ENCODE results near the gene EFCAB10. TPM values are rescaled to one million over a fixed set of nuclear protein-coding genes. Genes with fewer than 3 reads are reported as not detected.
A peak's percentile ranks its signal among the peaks of the same experiment; 100 is the strongest.
"Not testable (repeated sequence)": the region's sequence is repeated elsewhere in the genome, so short reads cannot be mapped to it uniquely, and the experiment has no call there.

EFCAB10 gene
- total and polyA plus RNA-seq, 2 donors = not detected

DNA sequence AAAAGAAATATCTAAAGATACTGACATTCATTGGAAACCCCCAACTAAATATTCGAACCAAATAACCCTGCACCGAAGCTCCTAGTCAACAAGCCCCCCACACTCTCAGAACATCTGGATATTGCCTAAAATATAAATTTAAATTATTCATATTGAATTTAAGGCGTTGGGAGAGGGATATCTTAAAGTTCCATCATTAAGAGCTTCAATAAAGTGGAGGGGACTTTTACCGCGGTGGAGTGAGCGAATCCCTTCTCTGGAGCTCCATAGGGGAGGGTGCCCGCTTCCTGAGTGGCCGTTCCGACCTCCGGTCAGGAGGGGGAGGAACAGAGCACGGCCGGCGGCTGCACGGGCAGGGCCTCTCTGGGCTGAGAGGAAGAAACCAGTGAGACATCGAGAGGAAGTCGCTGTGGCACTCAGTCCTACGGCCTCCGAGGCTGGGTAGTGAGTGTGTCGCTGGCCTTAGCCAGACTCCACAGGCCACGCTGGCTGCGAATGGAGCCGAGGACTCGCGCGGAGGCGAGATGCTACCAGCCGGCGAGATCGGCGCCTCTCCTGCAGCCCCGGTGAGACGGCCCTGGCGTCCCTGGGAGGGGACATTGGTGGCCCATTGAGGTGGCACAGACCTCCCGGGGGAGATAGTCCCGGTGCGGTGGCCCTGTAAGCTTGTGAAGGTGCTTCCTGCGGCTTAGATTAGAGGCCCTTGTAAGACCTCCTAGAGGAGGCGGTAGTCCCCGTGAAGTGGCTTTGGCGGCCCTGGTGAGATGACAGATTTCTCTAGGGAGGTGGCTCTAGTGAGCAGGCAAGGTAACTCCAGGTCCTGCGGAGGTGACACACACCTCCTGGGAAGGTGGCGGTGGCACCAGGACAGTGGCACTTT is 49.3 kb downstream of the EFCAB10 start, which contains the start of gene RINT1:
Gene RINT1 (plus strand): TSS at position 410 of the 880 bp plus-strand sequence. CDS start 115 bp downstream, at position 525.
- Histone ChIP-seq H3K27ac (ENCODE audit: low read depth) (peak within 1 kb of the TSS; percentile 79), H3K4me3 (ENCODE audit: low read depth, low read length) (peak within 1 kb of the TSS; percentile 84), H3K4me1 (ENCODE audit: insufficient read depth) (peaks cover 2% of the 10 kb centered on the region), H3K36me3 (ENCODE audit: insufficient read depth) (no peaks in the 10 kb centered on the region)
- DNase-seq (ENCODE audit: extremely low spot score) = peak; percentile 77
- 2% methylated on average over 42 of the region's 42 CpGs for WGBS

GRCh38 chr7:105530546-105530945 is 50.7 kb downstream of the EFCAB10 start:
- Histone ChIP-seq H3K4me3 (ENCODE audit: low read depth, low read length) (no peak overlapping the region), H3K27ac (ENCODE audit: low read depth) (no peak overlapping the region), H3K36me3 (ENCODE audit: insufficient read depth) (no peaks in the 10 kb centered on the region), H3K4me1 (ENCODE audit: insufficient read depth) (peaks cover 2% of the 10 kb centered on the region)
- DNase-seq (ENCODE audit: extremely low spot score) = no peak
- 95% methylated on average over 20 of the region's 20 CpGs for WGBS

DNA sequence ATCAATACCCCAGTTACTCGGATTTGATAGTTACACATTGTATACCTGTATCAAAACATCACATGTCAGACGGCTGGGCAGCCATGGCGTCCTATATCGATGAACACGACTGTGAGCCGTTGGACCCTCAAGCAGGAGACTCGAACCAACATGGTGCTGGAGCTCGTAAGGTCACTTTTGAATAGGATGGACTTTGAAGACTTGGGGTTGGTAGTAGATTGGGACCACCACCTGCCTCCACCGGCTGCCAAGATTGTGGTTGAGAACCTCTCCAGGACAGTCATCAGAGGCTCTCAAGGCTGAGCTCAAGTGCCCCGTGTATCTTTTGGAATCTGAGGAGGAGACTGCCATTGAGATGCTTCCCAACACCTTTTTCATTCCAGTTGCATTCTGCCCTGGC is 51.2 kb downstream of the EFCAB10 start:
- WGBS = 93% methylated on average over 10 of the region's 10 CpGs
- Histone ChIP-seq H3K4me1 (ENCODE audit: insufficient read depth) (peaks cover 2% of the 10 kb centered on the region), H3K36me3 (ENCODE audit: insufficient read depth) (no peaks in the 10 kb centered on the region), H3K4me3 (ENCODE audit: low read depth, low read length) (no peak overlapping the region), H3K27ac (ENCODE audit: low read depth) (no peak overlapping the region)
- no peak for DNase-seq (ENCODE audit: extremely low spot score)

GRCh38 chr7:105527737-105528136 is 53.6 kb downstream of the EFCAB10 start:
- not testable (repeated sequence) for H3K27ac ChIP-seq (ENCODE audit: low read depth); H3K4me3 ChIP-seq (ENCODE audit: low read depth, low read length); H3K4me1 ChIP-seq (ENCODE audit: insufficient read depth); DNase-seq (ENCODE audit: extremely low spot score); H3K36me3 ChIP-seq (ENCODE audit: insufficient read depth)
- 98% methylated on average over 5 of the region's 5 CpGs for WGBS

DNA sequence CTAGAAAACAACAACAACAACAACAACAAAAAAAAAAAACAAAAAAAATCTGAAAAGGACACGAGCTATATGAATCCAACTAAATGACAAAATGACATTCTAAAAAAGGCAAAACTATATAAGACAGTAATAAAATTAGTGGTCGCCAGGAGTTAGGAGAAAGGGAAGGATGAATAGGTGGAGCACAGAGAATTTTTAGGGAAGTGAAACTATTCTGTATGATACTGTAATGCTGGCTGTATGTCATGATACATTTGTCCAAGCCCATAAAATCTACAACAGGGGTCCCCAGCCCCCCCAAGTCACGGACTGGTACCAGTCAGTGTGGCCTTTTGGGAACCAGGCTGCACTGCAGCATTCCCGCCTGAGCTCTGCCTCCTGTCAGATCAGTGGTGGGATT is 56.5 kb downstream of the EFCAB10 start:
- no peak overlapping the region for H3K27ac ChIP-seq (ENCODE audit: low read depth)
- WGBS = 86% methylated on average over 4 of the region's 4 CpGs
- H3K36me3 ChIP-seq (ENCODE audit: insufficient read depth) = no peaks in the 10 kb centered on the region
- no peaks in the 10 kb centered on the region for H3K4me1 ChIP-seq (ENCODE audit: insufficient read depth)
- H3K4me3 ChIP-seq (ENCODE audit: low read depth, low read length) = no peak overlapping the region
- no peak for DNase-seq (ENCODE audit: extremely low spot score)

GRCh38 chr7:105524423-105524822 is 56.9 kb downstream of the EFCAB10 start:
- not testable (repeated sequence) for DNase-seq (ENCODE audit: extremely low spot score)

GRCh38 chr7:105521717-105522463 is 59.4 kb downstream of the EFCAB10 start, which contains the start of gene PUS7:
TSS of gene PUS7 (minus strand) at chr7:105522271. CDS start at chr7:105508512, 13,759 bp downstream.
- under 1% methylated on average over 96 of the region's 96 CpGs for WGBS

More at GRCh38 chr7:105524423-105524822, 56.9 kb downstream of the EFCAB10 start:
- H3K27ac ChIP-seq (ENCODE audit: low read depth); H3K4me1 ChIP-seq (ENCODE audit: insufficient read depth); H3K4me3 ChIP-seq (ENCODE audit: low read depth, low read length); H3K36me3 ChIP-seq (ENCODE audit: insufficient read depth): not testable (repeated sequence)
- 95% methylated on average over 11 of the region's 11 CpGs for WGBS

DNA sequence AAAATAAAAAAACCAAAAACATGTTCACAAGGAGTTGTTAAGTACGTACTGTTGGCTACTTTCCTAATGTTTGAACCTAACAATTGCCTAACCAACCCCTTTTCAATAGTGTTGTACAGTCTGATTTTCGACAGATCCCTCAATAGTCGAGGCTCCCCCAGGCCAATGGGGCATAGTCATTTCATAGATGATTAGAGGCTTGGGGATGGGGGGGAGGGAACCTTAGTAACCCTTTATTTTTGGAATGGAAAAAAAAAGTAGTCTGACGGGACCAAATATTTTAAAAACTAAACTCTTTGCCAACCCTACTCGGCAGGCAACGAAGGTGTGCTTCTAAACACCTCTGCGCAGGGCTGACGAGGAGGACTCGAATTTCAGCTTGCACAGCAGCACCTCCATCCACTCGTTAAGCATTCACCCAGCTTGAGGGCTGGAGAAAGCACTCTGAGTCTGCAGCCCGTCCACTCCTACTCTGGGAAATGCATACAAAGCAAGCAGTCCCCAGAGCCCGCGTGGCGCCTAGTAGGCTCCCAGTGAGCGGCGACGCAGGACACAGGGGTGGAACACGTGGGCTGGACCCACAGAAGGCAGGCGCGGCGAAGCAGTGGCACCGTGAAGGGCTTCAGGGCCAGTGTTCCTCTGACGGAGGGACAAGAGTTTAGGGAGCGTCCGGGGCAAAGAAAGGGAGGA is 60.1 kb downstream of the EFCAB10 start:
- H3K36me3 ChIP-seq (ENCODE audit: insufficient read depth) = no peaks in the 10 kb centered on the region
- H3K27ac ChIP-seq (ENCODE audit: low read depth) = peak overlapping the region; percentile 53
- no peaks in the 10 kb centered on the region for H3K4me1 ChIP-seq (ENCODE audit: insufficient read depth)
- DNase-seq (ENCODE audit: extremely low spot score) = no peak
- 6% methylated on average over 25 of the region's 25 CpGs for WGBS
- peak overlapping the region; percentile 75 for H3K4me3 ChIP-seq (ENCODE audit: low read depth, low read length)

More at GRCh38 chr7:105521717-105522463, 59.4 kb downstream of the EFCAB10 start, which contains the start of gene PUS7:
- peak within 1 kb of the TSS; percentile 83 for H3K27ac ChIP-seq (ENCODE audit: low read depth)
- H3K36me3 ChIP-seq (ENCODE audit: insufficient read depth) = no peaks in the 10 kb centered on the region
- peak; percentile 67 for DNase-seq (ENCODE audit: extremely low spot score)
- no peaks in the 10 kb centered on the region for H3K4me1 ChIP-seq (ENCODE audit: insufficient read depth)
- peak within 1 kb of the TSS; percentile 75 for H3K4me3 ChIP-seq (ENCODE audit: low read depth, low read length)

DNA sequence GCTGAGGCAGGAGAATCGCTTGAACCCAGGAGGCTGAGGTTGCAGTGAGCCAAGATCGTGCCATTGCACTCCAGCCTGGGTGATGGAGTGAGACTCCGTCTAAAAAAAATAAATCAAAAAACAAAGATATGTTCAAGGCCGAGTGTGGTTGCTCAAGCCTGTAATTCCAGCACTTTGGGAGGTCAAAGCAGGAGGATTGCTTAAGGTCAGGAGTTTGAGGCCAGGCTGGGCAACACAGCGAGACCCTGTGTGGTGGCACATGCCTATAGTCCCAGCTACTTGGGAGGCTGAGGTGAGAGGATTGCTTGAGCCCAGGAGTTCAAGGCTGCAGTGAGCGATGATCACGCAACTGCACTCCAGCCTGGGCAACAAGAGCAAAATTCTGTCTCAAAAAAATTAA is 60.7 kb downstream of the EFCAB10 start:
- WGBS = 95% methylated on average over 7 of the region's 7 CpGs
- not testable (repeated sequence) for H3K4me1 ChIP-seq (ENCODE audit: insufficient read depth); H3K4me3 ChIP-seq (ENCODE audit: low read depth, low read length); H3K27ac ChIP-seq (ENCODE audit: low read depth); H3K36me3 ChIP-seq (ENCODE audit: insufficient read depth); DNase-seq (ENCODE audit: extremely low spot score)

GRCh38 chr7:105519353-105519752 is 61.9 kb downstream of the EFCAB10 start:
- DNase-seq (ENCODE audit: extremely low spot score) = no peak
- 91% methylated on average over 6 of the region's 6 CpGs for WGBS

GRCh38 chr7:105515610-105516009 is 65.7 kb downstream of the EFCAB10 start:
- DNase-seq (ENCODE audit: extremely low spot score); H3K27ac ChIP-seq (ENCODE audit: low read depth); H3K4me3 ChIP-seq (ENCODE audit: low read depth, low read length); H3K4me1 ChIP-seq (ENCODE audit: insufficient read depth); H3K36me3 ChIP-seq (ENCODE audit: insufficient read depth): not testable (repeated sequence)
- WGBS = 94% methylated on average over 7 of the region's 7 CpGs

More at GRCh38 chr7:105519353-105519752, 61.9 kb downstream of the EFCAB10 start:
- H3K4me1 ChIP-seq (ENCODE audit: insufficient read depth) = no peaks in the 10 kb centered on the region
- H3K36me3 ChIP-seq (ENCODE audit: insufficient read depth) = no peaks in the 10 kb centered on the region
- no peak overlapping the region for H3K27ac ChIP-seq (ENCODE audit: low read depth)
- no peak overlapping the region for H3K4me3 ChIP-seq (ENCODE audit: low read depth, low read length)

Data from urinary bladder (tissue), 4 donors.